SW 1271 (cell line): ENCODE results near the gene LPAR3.

ENCODE experiments used
- DNase-seq, 2 experiments: peaks; one replicate each; lab custom pipeline; 2025; lab: John Stamatoyannopoulos, UW

The LPAR3 gene

DNA sequence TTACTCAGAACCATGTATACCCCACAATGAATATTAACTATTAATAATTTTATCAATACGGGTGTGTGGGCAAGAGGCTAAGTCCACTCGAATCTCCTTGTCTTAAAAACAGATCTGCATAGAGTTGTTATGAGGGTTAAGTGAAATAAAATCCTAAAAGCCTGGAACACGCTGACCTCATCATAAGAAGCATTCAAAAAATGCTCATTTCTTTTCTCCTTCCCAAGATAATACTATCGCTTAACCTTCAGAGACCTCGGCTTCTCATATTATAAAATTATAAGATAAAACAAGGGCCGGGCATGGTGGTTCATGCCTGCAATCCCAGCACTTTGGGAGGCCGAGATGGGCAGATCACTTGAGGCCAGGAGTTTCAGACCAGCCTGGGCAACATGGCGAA is 35.1 kb downstream of the LPAR3 start:
- no peak for DNase-seq

GRCh38 chr1:84856726-84857270 is 36.2 kb downstream of the LPAR3 start:
- no peak for DNase-seq

GRCh38 chr1:84855691-84856630 is 37.0 kb downstream of the LPAR3 start:
- no peak for DNase-seq

- DNase-seq: no peak
Measured at GRCh38 chr1:84855168-84855567, 37.8 kb downstream of the LPAR3 start.

DNA sequence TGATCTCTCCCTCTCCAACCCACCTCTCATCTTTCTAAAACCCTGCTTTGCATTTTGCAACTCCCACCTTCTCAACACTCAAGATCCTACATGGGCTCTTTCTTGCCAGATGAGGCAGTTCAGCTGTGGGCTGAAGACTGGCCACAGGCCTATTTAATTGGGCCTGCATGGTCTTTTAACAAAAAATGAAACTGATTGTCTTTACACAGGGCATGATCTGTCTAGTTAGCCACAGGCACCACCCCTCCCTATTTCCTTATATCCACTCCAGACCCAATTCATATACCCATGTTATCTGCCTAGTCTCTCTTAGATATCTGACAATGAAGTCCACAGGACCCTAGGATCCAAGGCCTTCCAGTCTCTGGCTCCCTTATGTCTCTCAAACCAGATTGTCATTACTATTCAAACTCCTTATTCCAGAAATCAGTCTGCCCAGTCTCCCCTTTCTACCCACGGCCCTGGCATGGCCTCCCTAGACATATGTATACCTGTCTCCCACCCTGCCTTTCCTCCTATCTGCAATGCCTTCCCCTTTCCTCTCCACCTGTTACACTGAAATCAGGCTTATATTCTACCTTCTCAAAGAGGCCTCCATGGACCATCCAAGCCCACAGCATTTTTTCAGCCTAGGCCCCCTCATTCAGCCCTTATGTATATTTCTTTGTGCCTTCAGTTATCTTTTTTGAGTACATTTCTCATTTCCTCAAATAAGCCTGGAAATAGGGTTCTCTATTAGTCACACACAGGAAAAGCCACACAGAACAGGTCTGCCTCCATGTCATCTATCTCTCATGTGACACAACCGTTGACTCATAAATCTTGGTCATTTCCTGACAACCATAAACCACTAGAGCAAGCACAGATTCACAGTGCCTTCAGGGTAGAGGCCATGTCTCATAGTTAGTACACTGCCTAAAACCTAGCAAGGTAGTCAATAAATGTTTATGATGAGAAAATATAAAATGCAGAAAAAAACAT is 39.0 kb downstream of the LPAR3 start:
- DNase-seq: peak; percentile 60 to 87

DNA sequence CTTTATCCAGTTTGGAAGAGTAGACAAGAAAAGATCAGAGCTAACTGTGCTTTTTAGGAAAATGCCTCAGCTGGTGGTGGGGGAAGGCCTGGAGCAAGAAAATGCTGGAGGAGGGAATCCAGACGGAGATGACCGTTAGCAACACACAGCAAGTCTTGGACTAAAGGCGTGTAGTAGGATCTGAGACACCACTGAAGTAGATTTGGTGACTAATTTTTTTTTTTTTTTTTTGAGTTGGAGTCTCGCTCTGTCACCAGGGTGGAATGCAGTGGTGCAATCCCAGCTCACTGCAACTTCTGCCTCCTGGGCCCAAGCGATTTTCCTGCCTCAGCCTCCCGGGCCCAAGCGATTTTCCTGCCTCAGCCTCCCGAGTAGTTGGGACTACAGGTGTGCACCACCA is 41.2 kb downstream of the LPAR3 start:
- DNase-seq: peak; percentile 56 to 60

DNA sequence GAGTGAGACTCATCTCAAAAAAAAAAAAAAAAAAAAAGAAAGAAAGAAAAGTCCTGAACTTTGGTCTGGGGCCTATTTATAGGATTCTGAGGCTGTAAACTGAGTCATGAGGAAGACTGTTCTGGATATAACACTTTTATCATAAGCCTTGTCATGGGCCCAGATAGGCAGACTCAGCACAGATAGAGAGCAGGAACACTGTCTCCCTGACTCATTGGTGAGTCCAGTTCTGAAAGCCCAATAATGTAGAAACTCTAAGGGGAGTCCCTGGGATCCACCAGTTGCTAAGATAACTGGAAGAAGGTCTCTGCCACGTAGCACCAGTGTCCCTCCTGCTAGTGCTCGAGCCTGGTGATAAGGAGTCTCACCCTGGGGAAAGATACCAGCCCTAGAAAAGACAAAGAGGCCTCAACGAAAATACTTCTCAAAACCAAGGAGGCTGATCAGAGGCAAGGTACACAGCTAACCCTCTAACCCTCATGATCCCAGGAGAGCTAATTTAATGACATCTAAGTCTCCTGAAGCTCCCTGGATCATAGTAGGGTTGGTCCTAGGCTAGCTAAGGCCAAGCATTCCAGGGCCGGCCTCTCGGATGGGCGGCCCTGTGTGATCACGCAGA is 43.5 kb downstream of the LPAR3 start:
- no peak for DNase-seq

DNA sequence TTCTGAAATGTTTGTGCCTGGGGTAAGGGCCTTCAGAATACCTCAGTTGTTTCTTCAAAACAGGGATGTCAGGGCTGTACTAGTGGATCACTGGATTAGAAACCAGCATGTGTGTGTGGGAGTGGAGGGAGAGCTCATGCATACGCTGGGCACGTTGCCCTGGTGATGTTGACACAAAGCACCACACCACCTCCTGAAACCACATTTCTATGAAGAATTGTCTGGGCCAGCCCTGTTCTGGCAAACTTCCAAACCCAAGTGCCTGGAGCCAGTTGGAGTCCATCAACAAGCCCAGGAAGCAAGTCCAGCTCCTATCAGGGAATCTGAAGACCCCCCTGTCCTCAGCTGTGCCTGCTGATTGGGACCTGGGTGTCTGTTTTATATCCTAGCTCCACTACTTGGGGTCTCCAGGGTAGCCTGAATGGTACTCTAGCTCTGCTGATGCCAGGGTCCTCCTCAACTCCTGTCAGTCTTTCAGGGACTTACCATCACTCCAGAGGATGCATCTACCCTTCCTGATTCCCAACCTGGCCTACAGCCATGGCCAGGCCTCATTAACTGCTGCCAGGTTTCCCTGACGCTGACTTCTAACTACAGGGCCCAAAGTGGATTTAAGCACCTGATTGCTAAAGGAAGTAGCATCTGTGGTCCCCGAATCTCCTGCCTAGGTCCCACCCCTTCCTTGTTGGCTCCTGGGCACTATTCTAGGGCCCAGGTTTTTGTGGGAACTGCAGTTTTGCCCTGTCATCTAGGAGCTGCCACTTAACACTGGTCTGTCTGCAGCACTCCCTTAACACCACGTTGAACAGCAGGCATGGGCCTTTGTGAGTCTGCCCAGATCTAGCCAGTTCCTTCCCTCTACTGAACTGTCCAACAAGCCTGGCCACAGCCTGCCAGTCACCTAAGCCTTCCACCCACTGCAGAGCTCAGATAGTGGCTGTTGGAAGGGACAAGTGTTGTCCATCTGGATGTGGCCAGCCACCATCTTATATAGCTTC is 45.5 kb downstream of the LPAR3 start:
- DNase-seq: peak; percentile 5 to 58

- DNase-seq: no peak
Measured at GRCh38 chr1:84846387-84846786, 46.6 kb downstream of the LPAR3 start.

DNA sequence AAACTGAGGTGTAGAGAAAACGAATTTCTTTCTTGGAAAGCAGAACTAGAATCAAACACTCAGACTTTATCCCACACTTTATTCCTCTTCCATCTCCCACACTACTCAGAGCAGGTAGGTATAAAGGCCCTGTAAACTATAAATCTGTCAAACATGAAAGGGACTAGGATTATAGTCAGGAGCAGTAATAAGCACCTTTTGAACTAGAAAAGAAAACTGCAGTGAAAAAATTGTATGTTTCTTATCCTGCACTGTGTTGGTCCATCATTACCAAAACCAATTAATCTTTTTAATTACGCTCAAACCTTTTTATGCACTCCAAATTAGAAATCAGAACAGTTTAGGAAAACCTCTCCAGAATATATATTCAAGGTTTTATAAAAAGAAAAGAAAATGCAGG is 47.6 kb downstream of the LPAR3 start:
- no peak for DNase-seq

DNA sequence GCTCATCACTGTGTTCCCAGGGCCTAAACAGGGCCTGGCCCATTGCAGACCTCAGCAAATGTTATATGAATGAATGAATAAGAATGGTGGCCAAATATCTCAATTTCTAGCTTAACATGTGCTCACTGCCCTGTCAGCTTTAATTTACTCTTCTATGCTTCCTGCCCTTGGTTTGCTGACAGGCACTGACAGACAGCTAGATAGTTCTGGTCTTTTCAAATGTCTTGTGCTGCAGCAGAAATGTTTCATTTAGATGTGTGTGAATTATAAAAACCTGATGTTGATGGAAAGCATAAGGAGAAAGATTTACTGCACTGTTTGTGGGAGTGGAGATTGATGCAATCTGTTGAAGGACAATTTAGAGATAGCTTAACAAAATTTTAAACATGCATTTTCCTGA is 48.9 kb downstream of the LPAR3 start:
- no peak for DNase-seq

GRCh38 chr1:84842748-84843231 is 50.2 kb downstream of the LPAR3 start:
- DNase-seq: no peak

DNA sequence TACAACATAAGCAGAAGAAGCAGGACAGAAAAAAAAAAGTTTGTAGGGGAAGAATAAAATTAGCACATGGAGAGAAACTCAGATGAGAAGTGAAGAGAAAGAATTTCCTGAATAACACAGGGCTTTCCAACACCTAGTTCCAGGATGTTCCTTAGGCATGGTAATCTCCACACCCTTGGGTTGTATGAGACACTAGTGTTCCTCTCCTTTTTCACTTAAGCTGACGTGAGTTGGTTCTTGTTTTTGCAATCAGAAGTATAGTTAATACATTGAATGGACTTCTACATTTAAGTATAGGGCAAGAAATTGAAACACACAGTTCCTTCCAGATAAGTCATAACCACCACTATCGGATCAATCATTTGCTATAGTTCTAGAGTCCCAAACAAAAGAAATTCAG is 51.0 kb downstream of the LPAR3 start:
- DNase-seq: no peak

- DNase-seq: no peak
Measured at GRCh38 chr1:84840346-84840745, 52.7 kb downstream of the LPAR3 start.

- DNase-seq: no peak
Measured at GRCh38 chr1:84839544-84839943, 53.5 kb downstream of the LPAR3 start.

GRCh38 chr1:84836145-84836544 is 56.9 kb downstream of the LPAR3 start:
- DNase-seq: no peak

DNA sequence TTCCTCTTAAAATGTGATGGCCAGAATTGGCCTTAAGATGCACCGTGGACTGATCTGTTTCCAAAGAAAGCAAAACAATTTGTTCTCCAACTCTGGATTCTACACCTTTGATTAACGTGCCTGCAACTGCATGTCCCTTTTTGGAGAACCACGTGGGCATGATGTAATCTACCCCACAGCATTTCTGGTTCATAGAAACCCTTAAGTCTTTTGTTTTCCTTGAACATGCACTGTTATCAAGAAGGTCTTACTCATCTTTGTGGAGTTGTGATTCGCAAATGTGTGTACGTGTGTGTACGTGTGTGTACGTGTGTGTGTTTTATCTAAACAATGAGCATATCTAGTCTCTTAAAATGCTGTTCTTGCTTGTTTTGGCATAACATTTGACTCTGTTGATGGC is 57.8 kb downstream of the LPAR3 start:
- no peak for DNase-seq

DNA sequence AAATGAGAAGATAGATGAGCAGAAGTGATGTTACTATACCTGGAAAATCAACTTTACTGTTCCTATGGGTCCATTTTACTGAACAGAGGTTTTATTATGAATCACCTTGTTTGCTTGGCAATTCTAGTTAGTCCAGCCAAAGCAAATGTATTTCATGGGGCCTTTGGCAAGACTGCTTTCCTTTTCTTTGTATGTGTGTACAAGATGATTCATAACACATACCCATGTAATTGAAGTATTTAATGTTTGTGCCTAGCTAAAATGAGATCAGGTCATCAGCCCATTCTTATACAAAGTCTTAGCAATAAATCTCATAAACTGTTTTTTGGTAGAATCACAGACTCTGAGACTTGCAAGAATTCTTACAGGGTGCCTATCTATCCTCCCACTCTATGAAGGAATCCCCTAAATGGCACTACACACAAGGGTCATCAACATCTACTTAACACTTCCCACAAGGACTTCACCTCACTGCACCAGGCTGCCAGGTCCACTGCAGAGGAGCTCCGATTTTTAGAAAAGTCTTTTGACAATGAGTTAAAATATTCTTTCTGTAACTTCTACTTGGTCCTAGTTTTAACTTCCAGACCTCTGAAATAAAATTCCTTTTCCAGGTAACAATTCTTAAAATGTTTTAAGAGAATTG is 58.5 kb downstream of the LPAR3 start:
- no peak for DNase-seq

DNA sequence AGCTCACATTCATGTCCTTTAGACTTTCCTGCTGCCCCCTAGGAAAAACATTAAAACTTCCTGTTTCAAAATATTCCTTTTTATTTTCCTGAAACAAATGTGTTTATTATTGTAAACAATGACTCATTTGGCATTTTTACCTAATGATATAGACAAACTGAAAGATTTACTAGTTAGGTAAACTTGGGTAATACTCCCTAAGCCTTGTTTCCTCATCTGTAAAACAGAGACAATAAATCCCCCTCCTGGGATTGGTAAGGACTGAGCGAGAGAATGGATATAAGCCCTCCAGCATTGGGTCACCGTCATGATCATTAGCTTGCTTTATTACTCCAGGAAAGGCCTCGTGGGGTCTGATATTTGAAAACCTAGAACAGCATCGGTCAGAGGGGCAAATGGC is 59.8 kb downstream of the LPAR3 start:
- DNase-seq: no peak

DNA sequence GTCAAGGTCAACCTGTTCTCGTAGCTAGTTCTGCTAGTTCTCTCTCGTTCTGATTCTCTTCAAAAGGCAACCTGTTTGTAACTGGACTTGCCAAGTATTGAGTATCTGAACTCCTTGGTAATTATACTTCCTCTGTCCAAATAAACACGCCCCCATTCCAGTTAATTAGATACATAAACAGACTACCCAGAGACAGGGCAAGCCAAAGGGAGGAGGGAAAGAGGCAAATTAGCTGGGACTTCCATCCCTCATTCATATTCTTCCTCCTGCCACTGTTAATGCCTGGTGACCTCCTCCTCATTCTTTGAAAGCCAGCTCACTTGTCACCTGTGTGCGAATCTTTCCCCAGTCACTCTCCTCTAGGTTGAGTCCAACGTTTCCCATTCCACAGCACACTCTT is 62.9 kb downstream of the LPAR3 start:
- DNase-seq: no peak
